ENCODE data around the gene LRRC8C.

- TF ChIP-seq POLR2A (IDR thresholded peaks at IDR 0.05; ENCODE audit: borderline replicate concordance, extremely low read depth, insufficient read depth, insufficient read length) = no peak
- TF ChIP-seq YY1 (IDR thresholded peaks at IDR 0.05; ENCODE audit: extremely low read depth, insufficient replicate concordance, low read depth, low read length) = no peak
- no peak for TF ChIP-seq ZFX (IDR thresholded peaks at IDR 0.05)
- no peak for TF ChIP-seq EZH2phosphoT487 (IDR thresholded peaks at IDR 0.05; ENCODE audit: borderline replicate concordance)
- no peak for TF ChIP-seq CTCF (IDR thresholded peaks at IDR 0.05 in 2 of 3, conservative IDR thresholded peaks at IDR 0.05 in 1 of 3; ENCODE audit: borderline replicate concordance in 1 of 3, insufficient read depth in 1 of 3, low read depth in 2 of 3, low read length in 2 of 3)
- no peak for TF ChIP-seq RAD21 (IDR thresholded peaks at IDR 0.05; ENCODE audit: low read depth)
- TF ChIP-seq SRF (IDR thresholded peaks at IDR 0.05; ENCODE audit: low read depth) = no peak
Observed at GRCh38 chr1:89685461-89685860, 52.5 kb downstream of the LRRC8C start.

All from HCT116 (cell line).